ENCODE data around the gene PPP2R2B.

GRCh38 chr5:146867996-146868708 is 10.4 kb downstream of the PPP2R2B start:
- no peak for TF ChIP-seq ZFP30 (CRISPR knock-in tag; IDR thresholded peaks at IDR 0.05)
- TF ChIP-seq, protein P1, sequence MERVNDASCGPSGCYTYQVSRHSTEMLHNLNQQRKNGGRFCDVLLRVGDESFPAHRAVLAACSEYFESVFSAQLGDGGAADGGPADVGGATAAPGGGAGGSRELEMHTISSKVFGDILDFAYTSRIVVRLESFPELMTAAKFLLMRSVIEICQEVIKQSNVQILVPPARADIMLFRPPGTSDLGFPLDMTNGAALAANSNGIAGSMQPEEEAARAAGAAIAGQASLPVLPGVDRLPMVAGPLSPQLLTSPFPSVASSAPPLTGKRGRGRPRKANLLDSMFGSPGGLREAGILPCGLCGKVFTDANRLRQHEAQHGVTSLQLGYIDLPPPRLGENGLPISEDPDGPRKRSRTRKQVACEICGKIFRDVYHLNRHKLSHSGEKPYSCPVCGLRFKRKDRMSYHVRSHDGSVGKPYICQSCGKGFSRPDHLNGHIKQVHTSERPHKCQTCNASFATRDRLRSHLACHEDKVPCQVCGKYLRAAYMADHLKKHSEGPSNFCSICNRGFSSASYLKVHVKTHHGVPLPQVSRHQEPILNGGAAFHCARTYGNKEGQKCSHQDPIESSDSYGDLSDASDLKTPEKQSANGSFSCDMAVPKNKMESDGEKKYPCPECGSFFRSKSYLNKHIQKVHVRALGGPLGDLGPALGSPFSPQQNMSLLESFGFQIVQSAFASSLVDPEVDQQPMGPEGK (CRISPR knock-in tag; IDR thresholded peaks at IDR 0.05; ENCODE audit: borderline replicate concordance): no peak
- no peak for TF ChIP-seq TCF4 (CRISPR knock-in tag; IDR thresholded peaks at IDR 0.05; ENCODE audit: borderline replicate concordance)
- TF ChIP-seq CREB5 (CRISPR knock-in tag; IDR thresholded peaks at IDR 0.05; ENCODE audit: low read depth): no peak
- no peak for TF ChIP-seq ZFP3 (CRISPR knock-in tag; IDR thresholded peaks at IDR 0.05)
- TF ChIP-seq, protein P2, sequence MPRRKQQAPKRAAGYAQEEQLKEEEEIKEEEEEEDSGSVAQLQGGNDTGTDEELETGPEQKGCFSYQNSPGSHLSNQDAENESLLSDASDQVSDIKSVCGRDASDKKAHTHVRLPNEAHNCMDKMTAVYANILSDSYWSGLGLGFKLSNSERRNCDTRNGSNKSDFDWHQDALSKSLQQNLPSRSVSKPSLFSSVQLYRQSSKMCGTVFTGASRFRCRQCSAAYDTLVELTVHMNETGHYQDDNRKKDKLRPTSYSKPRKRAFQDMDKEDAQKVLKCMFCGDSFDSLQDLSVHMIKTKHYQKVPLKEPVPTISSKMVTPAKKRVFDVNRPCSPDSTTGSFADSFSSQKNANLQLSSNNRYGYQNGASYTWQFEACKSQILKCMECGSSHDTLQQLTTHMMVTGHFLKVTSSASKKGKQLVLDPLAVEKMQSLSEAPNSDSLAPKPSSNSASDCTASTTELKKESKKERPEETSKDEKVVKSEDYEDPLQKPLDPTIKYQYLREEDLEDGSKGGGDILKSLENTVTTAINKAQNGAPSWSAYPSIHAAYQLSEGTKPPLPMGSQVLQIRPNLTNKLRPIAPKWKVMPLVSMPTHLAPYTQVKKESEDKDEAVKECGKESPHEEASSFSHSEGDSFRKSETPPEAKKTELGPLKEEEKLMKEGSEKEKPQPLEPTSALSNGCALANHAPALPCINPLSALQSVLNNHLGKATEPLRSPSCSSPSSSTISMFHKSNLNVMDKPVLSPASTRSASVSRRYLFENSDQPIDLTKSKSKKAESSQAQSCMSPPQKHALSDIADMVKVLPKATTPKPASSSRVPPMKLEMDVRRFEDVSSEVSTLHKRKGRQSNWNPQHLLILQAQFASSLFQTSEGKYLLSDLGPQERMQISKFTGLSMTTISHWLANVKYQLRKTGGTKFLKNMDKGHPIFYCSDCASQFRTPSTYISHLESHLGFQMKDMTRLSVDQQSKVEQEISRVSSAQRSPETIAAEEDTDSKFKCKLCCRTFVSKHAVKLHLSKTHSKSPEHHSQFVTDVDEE (CRISPR knock-in tag; IDR thresholded peaks at IDR 0.05): no peak
- no peak for TF ChIP-seq RARB (CRISPR knock-in tag; IDR thresholded peaks at IDR 0.05)
- TF ChIP-seq, protein P3, sequence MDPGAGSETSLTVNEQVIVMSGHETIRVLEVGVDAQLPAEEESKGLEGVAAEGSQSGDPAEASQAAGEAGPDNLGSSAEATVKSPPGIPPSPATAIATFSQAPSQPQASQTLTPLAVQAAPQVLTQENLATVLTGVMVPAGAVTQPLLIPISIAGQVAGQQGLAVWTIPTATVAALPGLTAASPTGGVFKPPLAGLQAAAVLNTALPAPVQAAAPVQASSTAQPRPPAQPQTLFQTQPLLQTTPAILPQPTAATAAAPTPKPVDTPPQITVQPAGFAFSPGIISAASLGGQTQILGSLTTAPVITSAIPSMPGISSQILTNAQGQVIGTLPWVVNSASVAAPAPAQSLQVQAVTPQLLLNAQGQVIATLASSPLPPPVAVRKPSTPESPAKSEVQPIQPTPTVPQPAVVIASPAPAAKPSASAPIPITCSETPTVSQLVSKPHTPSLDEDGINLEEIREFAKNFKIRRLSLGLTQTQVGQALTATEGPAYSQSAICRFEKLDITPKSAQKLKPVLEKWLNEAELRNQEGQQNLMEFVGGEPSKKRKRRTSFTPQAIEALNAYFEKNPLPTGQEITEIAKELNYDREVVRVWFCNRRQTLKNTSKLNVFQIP (CRISPR knock-in tag; IDR thresholded peaks at IDR 0.05; ENCODE audit: borderline replicate concordance, low read depth): no peak
- TF ChIP-seq ZC3H10 (CRISPR knock-in tag; IDR thresholded peaks at IDR 0.05): no peak
- no peak for TF ChIP-seq PPARA (CRISPR knock-in tag; IDR thresholded peaks at IDR 0.05; ENCODE audit: borderline replicate concordance)

All from SK-N-SH treated with all-trans-retinoic acid at 6 μM for 48 hours (cell line).